HepG2 (cell line): ENCODE results near the gene YY2. TPM values are rescaled to one million over a fixed set of nuclear protein-coding genes. Genes with fewer than 3 reads are reported as not detected.
A peak's percentile ranks its signal among the peaks of the same experiment; 100 is the strongest.

Experiments used
- ARHGAP35 ChIP-seq: sonication (generic); formaldehyde crosslinking; IDR thresholded peaks from 2 replicates; pipeline ENCODE4 v1.9.0; 2022; ENCODE audit warnings: mild to moderate bottlenecking, inconsistent platforms, moderate library complexity, missing genetic modification reagents, borderline replicate concordance
- ATM ChIP-seq: fragments of 450-650 bp; IDR thresholded peaks from 2 replicates; pipeline ENCODE4 v1.7.1; 2017; ENCODE audit warnings: mild to moderate bottlenecking, borderline replicate concordance
- CBX1 ChIP-seq: IDR thresholded peaks from one replicate; pipeline ENCODE4 v1.6.1; 2016; ENCODE audit warnings: antibody characterized with exemption, low read depth
- CHD4 ChIP-seq: fragments of 200-600 bp; sonication (generic); IDR thresholded peaks from 2 replicates; pipeline ENCODE4 v1.7.0; 2017; ENCODE audit warnings: mild to moderate bottlenecking, low read length, borderline replicate concordance
- HOXD1 ChIP-seq: sonication (generic); formaldehyde crosslinking; IDR thresholded peaks from 2 replicates; pipeline ENCODE4 v1.5.0; 2020; ENCODE audit warnings: missing genetic modification reagents
- MAFK ChIP-seq, 2 experiments: IDR thresholded peaks in 1 of 2; conservative IDR thresholded peaks in 1 of 2; 2 replicates each; pipeline ENCODE4 v1.6.1; 2011; ENCODE audit warnings: improper control_type of control experiment in 2 of 2, low read length in 2 of 2
- NCOA1 ChIP-seq: sonication (generic); formaldehyde crosslinking; IDR thresholded peaks from 2 replicates; pipeline ENCODE4 v1.9.0; 2021; ENCODE audit warnings: missing genetic modification reagents
- NFKB2 ChIP-seq: sonication (generic); formaldehyde crosslinking; IDR thresholded peaks from 2 replicates; pipeline ENCODE4 v1.4.0; 2020; ENCODE audit warnings: missing genetic modification reagents, borderline replicate concordance
- PHF5A ChIP-seq: IDR thresholded peaks from one replicate; pipeline ENCODE4 v1.6.1; 2018; ENCODE audit warnings: low read depth, missing genetic modification reagents; ENCODE audit not compliant: unreplicated experiment
- RARG ChIP-seq: sonication (generic); formaldehyde crosslinking; IDR thresholded peaks from 2 replicates; pipeline ENCODE4 v1.4.0; 2020; ENCODE audit warnings: low read depth, mild to moderate bottlenecking, missing genetic modification reagents
- RBFOX2 ChIP-seq: fragments of 200-400 bp; formaldehyde crosslinking; IDR thresholded peaks from 2 replicates; pipeline ENCODE4 v1.6.1; 2017; ENCODE audit warnings: low read depth, mild to moderate bottlenecking, low read length
- SETDB1 ChIP-seq: sonication (generic); formaldehyde crosslinking; IDR thresholded peaks from 2 replicates; pipeline ENCODE4 v1.5.1; 2020; ENCODE audit warnings: missing genetic modification reagents, mild to moderate bottlenecking, borderline replicate concordance
- SMC3 ChIP-seq: IDR thresholded peaks from 2 replicates; pipeline ENCODE4 v1.6.1; 2011; ENCODE audit warnings: low read length, improper control_type of control experiment
- SOX6 ChIP-seq, 2 experiments: fragments of 450-650 bp in 1 of 2; sonication (generic) in 1 of 2; formaldehyde crosslinking in 1 of 2; IDR thresholded peaks; 2 replicates each; pipeline versions ENCODE4 v1.4.0 to v1.6.1; 2017 to 2020; ENCODE audit warnings: antibody characterized with exemption in 1 of 2, mild to moderate bottlenecking in 1 of 2, missing genetic modification reagents in 1 of 2
- SPEN ChIP-seq: sonication (generic); formaldehyde crosslinking; IDR thresholded peaks from 2 replicates; pipeline ENCODE4 v1.5.1; 2020; ENCODE audit warnings: low read depth, mild to moderate bottlenecking, missing genetic modification reagents
- TCF7 ChIP-seq: sonication (generic); IDR thresholded peaks from 2 replicates; pipeline ENCODE4 v1.6.1; 2016; ENCODE audit warnings: antibody characterized with exemption, low read depth
- TOPORS ChIP-seq: sonication (generic); formaldehyde crosslinking; IDR thresholded peaks from 2 replicates; pipeline ENCODE4 v1.8.0; 2023; ENCODE audit warnings: mild to moderate bottlenecking, missing genetic modification reagents
- ZBTB38 ChIP-seq: sonication (generic); formaldehyde crosslinking; IDR thresholded peaks from 2 replicates; pipeline ENCODE4 v1.5.1; 2020; ENCODE audit warnings: mild to moderate bottlenecking, missing genetic modification reagents
- ZFP62 ChIP-seq: sonication (generic); formaldehyde crosslinking; IDR thresholded peaks from 2 replicates; pipeline ENCODE4 v1.4.0; 2020; ENCODE audit warnings: missing genetic modification reagents
- ZNF17 ChIP-seq: sonication (generic); formaldehyde crosslinking; IDR thresholded peaks from 2 replicates; pipeline ENCODE4 v1.5.0; 2020; ENCODE audit warnings: mild to moderate bottlenecking, missing genetic modification reagents
- ZNF367 ChIP-seq: sonication (generic); formaldehyde crosslinking; IDR thresholded peaks from 2 replicates; pipeline ENCODE4 v1.4.0; 2020; ENCODE audit warnings: missing genetic modification reagents, borderline replicate concordance
- ZNF446 ChIP-seq: sonication (generic); formaldehyde crosslinking; IDR thresholded peaks from 2 replicates; pipeline ENCODE4 v1.5.0; 2020; ENCODE audit warnings: mild to moderate bottlenecking, missing genetic modification reagents
- ZNF451 ChIP-seq: sonication (generic); formaldehyde crosslinking; IDR thresholded peaks from 2 replicates; pipeline ENCODE4 v1.5.0; 2020; ENCODE audit warnings: mild to moderate bottlenecking, missing genetic modification reagents
- ZNF484 ChIP-seq: sonication (generic); formaldehyde crosslinking; IDR thresholded peaks from 2 replicates; pipeline ENCODE4 v1.5.1; 2020; ENCODE audit warnings: mild to moderate bottlenecking, low read depth, missing genetic modification reagents, borderline replicate concordance
- ZSCAN29 ChIP-seq: sonication (generic); formaldehyde crosslinking; conservative IDR thresholded peaks from 2 replicates; pipeline ENCODE4 v1.4.0; 2020; ENCODE audit warnings: mild to moderate bottlenecking, missing genetic modification reagents
- polyA plus RNA-seq, 8 experiments: library from polyadenylated mRNA; depleted of rRNA in 3 of 8; stranded (reverse) in 7 of 8; unstranded in 1 of 8; fragments of >200 nt; fragmentation: Illumina TruSeq in 4 of 8; extraction: Trizol in 4 of 8; gene quantifications; 2 replicates each; pipeline versions ENCODE4 v1.2.1 to v1.2.3, GENCODE V29; 2011 to 2016; ENCODE audit warnings: low read depth in 4 of 8, missing spikeins in 1 of 8, mixed read lengths in 1 of 8; ENCODE audit not compliant: insufficient read depth in 1 of 8
- total RNA-seq, 5 experiments: library from RNA; depleted of rRNA; stranded (reverse); fragments of >200 nt; fragmentation: Illumina TruSeq; extraction: Trizol; gene quantifications; 2 replicates each; pipeline ENCODE4 v1.2.3, GENCODE V29; 2016; ENCODE audit warnings: low read depth in 1 of 5
- TF ChIP-seq, protein P1 (sequence below): sonication (generic); formaldehyde crosslinking; IDR thresholded peaks from 2 replicates; pipeline ENCODE4 v1.5.1; 2020; ENCODE audit warnings: missing genetic modification reagents, mild to moderate bottlenecking, borderline replicate concordance
- TF ChIP-seq, protein P2 (sequence below): IDR thresholded peaks from 2 replicates; pipeline ENCODE4 v1.6.1; 2016
- TF ChIP-seq, protein P3 (sequence below): IDR thresholded peaks from 2 replicates; pipeline ENCODE4 v1.6.1; 2016; ENCODE audit warnings: low read depth, borderline replicate concordance
- TF ChIP-seq, protein P4 (sequence below): sonication (generic); formaldehyde crosslinking; conservative IDR thresholded peaks from 2 replicates; pipeline ENCODE4 v1.8.0; 2022; ENCODE audit warnings: low read depth, missing genetic modification reagents

The YY2 gene
- total and polyA plus RNA-seq, 2 of the 13 experiments (the other 11 are each of a cell fraction or from before 2014, with no cell fraction given) = 0.34 to 0.44 TPM

DNA sequence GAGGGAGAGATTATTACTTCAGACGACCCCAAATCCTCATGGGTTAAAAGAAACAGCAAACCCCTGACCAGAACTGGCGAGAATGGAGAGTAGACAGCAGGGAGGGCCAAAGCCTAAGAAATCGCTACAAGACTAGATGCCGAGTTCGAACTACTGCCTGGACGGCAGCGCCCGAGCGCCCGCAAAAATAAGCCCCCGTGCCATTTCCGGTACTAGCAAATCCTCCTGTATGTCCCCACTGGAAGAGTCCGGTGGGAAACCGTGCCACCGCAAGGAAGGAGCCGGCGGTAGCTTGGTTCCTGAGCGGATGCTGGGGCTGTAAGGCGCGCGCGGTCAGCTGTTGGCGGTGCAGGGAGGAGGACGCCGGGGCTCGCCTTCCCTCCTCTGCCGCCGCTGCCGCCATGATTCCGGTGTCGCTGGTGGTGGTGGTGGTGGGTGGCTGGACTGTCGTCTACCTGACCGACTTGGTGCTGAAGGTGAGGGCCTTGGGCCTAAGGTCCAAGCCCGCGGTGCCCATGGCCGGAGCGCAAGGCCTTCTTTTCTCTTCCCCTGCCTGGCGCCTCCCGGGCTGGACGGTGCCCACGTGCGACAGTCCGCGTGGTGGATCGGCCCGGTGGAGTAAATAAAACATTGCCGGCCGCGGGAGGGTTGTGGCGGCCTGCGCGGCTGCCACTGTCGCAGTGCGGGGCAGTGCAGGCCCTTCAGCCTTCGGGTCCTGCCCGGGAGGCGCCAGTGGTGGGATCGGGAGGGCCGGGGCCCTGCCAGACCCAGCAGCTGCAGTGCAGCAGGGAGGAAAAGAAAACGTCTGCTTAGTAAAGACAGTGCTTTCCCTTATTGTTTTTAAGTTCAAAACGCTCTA, 16.2 kb upstream of the YY2 start, which contains the start of gene MBTPS2 (continued):
- TF ChIP-seq, protein P1, sequence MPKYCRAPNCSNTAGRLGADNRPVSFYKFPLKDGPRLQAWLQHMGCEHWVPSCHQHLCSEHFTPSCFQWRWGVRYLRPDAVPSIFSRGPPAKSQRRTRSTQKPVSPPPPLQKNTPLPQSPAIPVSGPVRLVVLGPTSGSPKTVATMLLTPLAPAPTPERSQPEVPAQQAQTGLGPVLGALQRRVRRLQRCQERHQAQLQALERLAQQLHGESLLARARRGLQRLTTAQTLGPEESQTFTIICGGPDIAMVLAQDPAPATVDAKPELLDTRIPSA (CRISPR knock-in tag) = no peak
- peak; percentile 95 for TF ChIP-seq RBFOX2
- peak; percentile 67; the same call in 1 of the 2 replicates for TF ChIP-seq NFKB2 (CRISPR knock-in tag)
- no peak for TF ChIP-seq ZNF451 (CRISPR knock-in tag)
- TF ChIP-seq, protein P2, sequence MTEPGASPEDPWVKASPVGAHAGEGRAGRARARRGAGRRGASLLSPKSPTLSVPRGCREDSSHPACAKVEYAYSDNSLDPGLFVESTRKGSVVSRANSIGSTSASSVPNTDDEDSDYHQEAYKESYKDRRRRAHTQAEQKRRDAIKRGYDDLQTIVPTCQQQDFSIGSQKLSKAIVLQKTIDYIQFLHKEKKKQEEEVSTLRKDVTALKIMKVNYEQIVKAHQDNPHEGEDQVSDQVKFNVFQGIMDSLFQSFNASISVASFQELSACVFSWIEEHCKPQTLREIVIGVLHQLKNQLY (CRISPR knock-in tag) = no peak
- TF ChIP-seq ZNF367 = no peak
- no peak for TF ChIP-seq ZNF484 (CRISPR knock-in tag)
- TF ChIP-seq PHF5A (CRISPR knock-in tag) = no peak
- 0 out of 2 replicates have a peak, but pooled peaks have one; percentile 41 for TF ChIP-seq ZNF446 (CRISPR knock-in tag)
- no peak for TF ChIP-seq SETDB1 (CRISPR knock-in tag)
- peak; percentile 58 for TF ChIP-seq CBX1
- TF ChIP-seq TOPORS (CRISPR knock-in tag) = peak; percentile 70; the same call in 1 of the 2 replicates
- TF ChIP-seq MAFK (conservative IDR thresholded peaks at IDR 0.05 in 1 of 2, IDR thresholded peaks at IDR 0.05 in 1 of 2; ENCODE audit: low read length in 2 of 2) = no peak
- no peak for TF ChIP-seq TCF7
- TF ChIP-seq, protein P3, sequence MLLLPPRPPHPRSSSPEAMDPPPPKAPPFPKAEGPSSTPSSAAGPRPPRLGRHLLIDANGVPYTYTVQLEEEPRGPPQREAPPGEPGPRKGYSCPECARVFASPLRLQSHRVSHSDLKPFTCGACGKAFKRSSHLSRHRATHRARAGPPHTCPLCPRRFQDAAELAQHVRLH (CRISPR knock-in tag) = peak; percentile 89; the same call in 1 of the 2 replicates
- TF ChIP-seq SMC3 = no peak
- TF ChIP-seq ARHGAP35 = no peak
- no peak for TF ChIP-seq CHD4
- TF ChIP-seq ZFP62 (CRISPR knock-in tag) = no peak
- TF ChIP-seq RARG (CRISPR knock-in tag) = no peak
- TF ChIP-seq ZSCAN29 (CRISPR knock-in tag) = no peak
- TF ChIP-seq, protein P4, sequence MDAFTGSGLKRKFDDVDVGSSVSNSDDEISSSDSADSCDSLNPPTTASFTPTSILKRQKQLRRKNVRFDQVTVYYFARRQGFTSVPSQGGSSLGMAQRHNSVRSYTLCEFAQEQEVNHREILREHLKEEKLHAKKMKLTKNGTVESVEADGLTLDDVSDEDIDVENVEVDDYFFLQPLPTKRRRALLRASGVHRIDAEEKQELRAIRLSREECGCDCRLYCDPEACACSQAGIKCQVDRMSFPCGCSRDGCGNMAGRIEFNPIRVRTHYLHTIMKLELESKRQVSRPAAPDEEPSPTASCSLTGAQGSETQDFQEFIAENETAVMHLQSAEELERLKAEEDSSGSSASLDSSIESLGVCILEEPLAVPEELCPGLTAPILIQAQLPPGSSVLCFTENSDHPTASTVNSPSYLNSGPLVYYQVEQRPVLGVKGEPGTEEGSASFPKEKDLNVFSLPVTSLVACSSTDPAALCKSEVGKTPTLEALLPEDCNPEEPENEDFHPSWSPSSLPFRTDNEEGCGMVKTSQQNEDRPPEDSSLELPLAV (CRISPR knock-in tag) = no peak
- TF ChIP-seq SPEN (CRISPR knock-in tag) = peak; percentile 86; the same call in 1 of the 2 replicates
- TF ChIP-seq ZBTB38 (CRISPR knock-in tag) = peak; percentile 44
- no peak for TF ChIP-seq ATM
- TF ChIP-seq NCOA1 (CRISPR knock-in tag) = no peak
- TF ChIP-seq SOX6 (IDR thresholded peaks at IDR 0.05) = no peak
- TF ChIP-seq SOX6 (CRISPR knock-in tag; IDR thresholded peaks at IDR 0.05) = peak; percentile 63
- TF ChIP-seq HOXD1 (CRISPR knock-in tag) = peak; percentile 41; the same call in 1 of the 2 replicates
- TF ChIP-seq ZNF17 = no peak
